ENCODE measurements around the gene DYDC2.
"Not testable (repeated sequence)": the region's sequence is repeated elsewhere in the genome, so short reads cannot be mapped to it uniquely, and the experiment has no call there.

The DYDC2 gene

GRCh38 chr10:80414142-80414895, 57.7 kb downstream of the DYDC2 start:
- no peak for DNase-seq (ENCODE audit: low read depth in 3 of 3)

GRCh38 chr10:80415734-80416478, 59.3 kb downstream of the DYDC2 start:
- no peak for DNase-seq (ENCODE audit: low read depth in 3 of 3)

- DNase-seq (ENCODE audit: low read depth in 3 of 3), result no peak
Measured at GRCh38 chr10:80416479-80417098, 60.0 kb downstream of the DYDC2 start.

GRCh38 chr10:80417256-80417655, 60.7 kb downstream of the DYDC2 start:
- not testable (repeated sequence) for DNase-seq (ENCODE audit: low read depth in 3 of 3)

Measured in stimulated activated CD4-positive, alpha-beta T cell treated with anti-CD3 and anti-CD28 coated beads, TNF-alpha, amount 100 ng/mL, for 48 hours (primary cell).